Pulmonary artery endothelial cell (primary cell): ENCODE measurements around the gene IRAK2. TPM values are rescaled to one million over a fixed set of nuclear protein-coding genes. Genes with fewer than 3 reads are reported as not detected.

ENCODE experiments used
- total RNA-seq: library from RNA; depleted of rRNA; stranded (reverse); fragments of >200 nt; gene quantifications from 2 replicates; pipeline ENCODE4 v1.2.3, GENCODE V29; 2014

IRAK2 gene
- total RNA-seq, 1 donor from 2014 or later, result 29.4 TPM

Other genes starting within 250 kb of the IRAK2 start
- 18.3 and 18.7 TPM in 2 replicates for gene IL17RC, start 247.8 kb upstream of the IRAK2 start, total RNA-seq
- 29.1 and 41.7 TPM in 2 replicates for gene CRELD1, start 231.1 kb upstream of the IRAK2 start, total RNA-seq
- 0.88 and 1.1 TPM in 2 replicates for gene PRRT3, start 212.5 kb upstream of the IRAK2 start, total RNA-seq
- 44.2 and 100 TPM in 2 replicates for gene EMC3, start 178.1 kb upstream of the IRAK2 start, total RNA-seq
- 22.0 and 34.0 TPM in 2 replicates for gene FANCD2, start 138.5 kb upstream of the IRAK2 start, total RNA-seq
- gene FANCD2OS, start 56.7 kb upstream of the IRAK2 start, total RNA-seq, result not detected in 2 replicates
- gene BRK1, start 49.2 kb upstream of the IRAK2 start, total RNA-seq, result 113 and 170 TPM in 2 replicates
- gene VHL, start 23.1 kb upstream of the IRAK2 start, total RNA-seq, result 39.0 and 42.8 TPM in 2 replicates
- gene TATDN2, start 83.5 kb downstream of the IRAK2 start, total RNA-seq, result 13.5 and 15.3 TPM in 2 replicates
- not detected in 2 replicates for gene GHRL, start 128.0 kb downstream of the IRAK2 start, total RNA-seq
- 451 and 492 TPM in 2 replicates for gene SEC13, start 156.2 kb downstream of the IRAK2 start, total RNA-seq